Right lobe of liver (tissue), 4 donors: ENCODE results near the gene ADAM12.

ENCODE experiments used
- POLR2A ChIP-seq: fragments of 450-650 bp; IDR thresholded peaks from one replicate; pipeline ENCODE4 v1.6.1; 2017; ENCODE audit warnings: antibody characterized with exemption, mild to moderate bottlenecking
- TF ChIP-seq, protein P1 (sequence below), 4 donors: fragments of 200-600 bp in 3 of 4; fragments of 450-650 bp in 1 of 4; IDR thresholded peaks; one replicate each; pipeline versions ENCODE4 v1.5.1 to v1.8.0; 2016 to 2022; ENCODE audit warnings: antibody characterized with exemption in 4 of 4, mild to moderate bottlenecking in 2 of 4
- donor health status: DM: no; HTN: no; CAD: no.
- donor health status: DM: no; HTN: no; CAD: no.
- donor health status: DM: no; HTN: yes; CAD: no.

DNA sequence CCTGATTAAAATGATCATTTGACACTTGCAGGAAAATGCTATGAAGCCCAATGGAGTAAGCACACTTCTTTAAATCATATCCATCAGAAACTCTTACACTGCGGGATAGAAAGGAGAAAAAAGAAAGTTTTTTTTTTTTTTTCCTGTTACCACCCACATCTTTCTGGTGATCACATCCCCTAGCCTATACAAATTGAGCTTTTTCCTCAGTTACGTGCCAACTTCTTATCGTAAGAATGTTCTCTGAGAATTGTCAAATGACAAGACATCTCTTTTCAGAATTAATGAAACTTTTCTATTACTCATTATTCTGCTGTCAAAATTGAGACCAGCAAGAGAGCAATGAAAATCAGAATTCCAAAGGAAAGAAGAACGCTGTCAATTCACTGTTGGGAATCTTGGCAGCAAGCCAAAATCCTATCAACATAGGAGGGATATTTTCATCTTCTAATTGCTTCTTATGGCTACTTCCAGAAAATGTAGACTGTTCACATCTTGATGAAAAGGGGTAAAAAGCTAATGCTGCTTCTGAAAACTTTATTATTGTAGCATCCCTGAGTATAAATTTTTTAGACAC lies 179.5 kb downstream of the ADAM12 start:
- no peak for TF ChIP-seq POLR2A
- TF ChIP-seq, protein P1, sequence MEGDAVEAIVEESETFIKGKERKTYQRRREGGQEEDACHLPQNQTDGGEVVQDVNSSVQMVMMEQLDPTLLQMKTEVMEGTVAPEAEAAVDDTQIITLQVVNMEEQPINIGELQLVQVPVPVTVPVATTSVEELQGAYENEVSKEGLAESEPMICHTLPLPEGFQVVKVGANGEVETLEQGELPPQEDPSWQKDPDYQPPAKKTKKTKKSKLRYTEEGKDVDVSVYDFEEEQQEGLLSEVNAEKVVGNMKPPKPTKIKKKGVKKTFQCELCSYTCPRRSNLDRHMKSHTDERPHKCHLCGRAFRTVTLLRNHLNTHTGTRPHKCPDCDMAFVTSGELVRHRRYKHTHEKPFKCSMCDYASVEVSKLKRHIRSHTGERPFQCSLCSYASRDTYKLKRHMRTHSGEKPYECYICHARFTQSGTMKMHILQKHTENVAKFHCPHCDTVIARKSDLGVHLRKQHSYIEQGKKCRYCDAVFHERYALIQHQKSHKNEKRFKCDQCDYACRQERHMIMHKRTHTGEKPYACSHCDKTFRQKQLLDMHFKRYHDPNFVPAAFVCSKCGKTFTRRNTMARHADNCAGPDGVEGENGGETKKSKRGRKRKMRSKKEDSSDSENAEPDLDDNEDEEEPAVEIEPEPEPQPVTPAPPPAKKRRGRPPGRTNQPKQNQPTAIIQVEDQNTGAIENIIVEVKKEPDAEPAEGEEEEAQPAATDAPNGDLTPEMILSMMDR (IDR thresholded peaks at IDR 0.05), result no peak
